Glutamatergic neuron (in vitro differentiated cells): ENCODE data around the gene CRYZL1. TPM values are rescaled to one million over a fixed set of nuclear protein-coding genes. Genes with fewer than 3 reads are reported as not detected.

Experiments used
- DNase-seq: peaks from one replicate; pipeline ENCODE4 v3.0.0; 2022
- H3K27ac Mint-ChIP-seq: one replicate; pipeline ENCODE4 v1.8.0; 2020; ENCODE audit warnings: mild to moderate bottlenecking, mixed read lengths, inconsistent platforms; ENCODE audit not compliant: unreplicated experiment
- H3K27me3 Mint-ChIP-seq: one replicate; pipeline ENCODE4 v1.8.0; 2020; ENCODE audit warnings: mild to moderate bottlenecking, moderate library complexity, mixed read lengths, inconsistent platforms; ENCODE audit not compliant: unreplicated experiment
- H3K36me3 Mint-ChIP-seq: one replicate; pipeline ENCODE4 v1.8.0; 2020; ENCODE audit warnings: mild to moderate bottlenecking, mixed read lengths, inconsistent platforms; ENCODE audit not compliant: unreplicated experiment
- H3K4me1 Mint-ChIP-seq: one replicate; pipeline ENCODE4 v1.8.0; 2020; ENCODE audit warnings: mild to moderate bottlenecking, low read depth, mixed read lengths, inconsistent platforms; ENCODE audit not compliant: unreplicated experiment
- H3K4me3 Mint-ChIP-seq: one replicate; pipeline ENCODE4 v1.8.0; 2020; ENCODE audit warnings: mild to moderate bottlenecking, mixed read lengths, inconsistent platforms; ENCODE audit not compliant: unreplicated experiment
- H3K9me3 Mint-ChIP-seq: one replicate; pipeline ENCODE4 v1.8.0; 2020; ENCODE audit warnings: mild to moderate bottlenecking, moderate library complexity, mixed read lengths, inconsistent platforms; ENCODE audit not compliant: unreplicated experiment
- CTCF ChIP-seq: fragments of 200-600 bp; sonication (generic); IDR thresholded peaks from one replicate; pipeline ENCODE4 v1.5.0; 2021; ENCODE audit not compliant: partially characterized antibody, unreplicated experiment
- total RNA-seq: library from RNA; stranded (reverse); fragmentation: NEBNext Ultra II Directional; extraction: Animal tissue kit (Norgen Biotek cat#: 25700); gene quantifications from one replicate; pipeline ENCODE4 v1.2.1, GENCODE V29; 2021; ENCODE audit not compliant: unreplicated experiment

The CRYZL1 gene
- total RNA-seq, 1 donor from 2014 or later, result 50.3 TPM

GRCh38 chr21:33658919-33659567 lies 17.5 kb upstream of the CRYZL1 start:
- H3K4me3 Mint-ChIP-seq, result no peak overlapping the region
- TF ChIP-seq CTCF, result no peak
- H3K36me3 Mint-ChIP-seq, result peaks cover 4% of the 10 kb centered on the region
- H3K4me1 Mint-ChIP-seq, result peaks cover 3% of the 10 kb centered on the region
- H3K27me3 Mint-ChIP-seq, result no peaks in the 10 kb centered on the region
- DNase-seq, result no peak
- H3K9me3 Mint-ChIP-seq, result peaks cover 4% of the 10 kb centered on the region
- no peak overlapping the region for H3K27ac Mint-ChIP-seq

DNA sequence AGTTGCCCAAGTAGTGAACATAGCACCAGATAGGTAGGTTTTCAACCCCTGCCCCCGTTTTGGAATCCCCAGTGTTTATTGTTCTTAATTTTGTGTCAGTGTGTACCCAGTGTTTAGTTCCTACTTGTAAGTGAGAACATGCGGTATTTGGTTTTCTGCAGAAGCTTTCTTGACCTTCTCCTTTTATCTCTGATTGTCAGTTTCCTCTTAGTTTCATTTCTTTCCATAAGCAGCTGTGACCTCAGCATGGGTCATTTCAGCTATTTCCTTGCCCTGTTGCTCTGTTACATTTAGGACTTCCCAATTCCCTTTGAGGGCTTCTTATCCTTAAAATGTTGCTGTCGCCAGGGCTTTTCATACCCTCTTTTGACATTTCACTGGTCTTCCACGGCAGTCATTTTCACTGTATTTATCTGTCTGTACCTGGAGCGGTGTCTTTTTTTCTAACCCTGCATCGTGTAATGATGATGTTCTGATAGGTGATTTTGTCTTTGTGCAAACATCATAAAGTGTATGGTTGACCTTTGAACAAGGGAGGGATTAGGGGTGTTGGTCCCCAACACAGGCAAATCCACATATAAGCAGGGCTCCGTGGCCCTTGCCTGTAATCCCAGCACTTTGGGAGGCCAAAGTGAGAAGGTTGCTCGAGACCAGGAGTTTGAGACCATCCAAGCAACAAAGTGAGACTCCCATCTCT lies 15.7 kb upstream of the CRYZL1 start:
- Mint-ChIP-seq H3K27ac (no peak overlapping the region), H3K36me3 (peaks cover 4% of the 10 kb centered on the region), H3K4me1 (peaks cover 5% of the 10 kb centered on the region), H3K27me3 (no peaks in the 10 kb centered on the region), H3K9me3 (peaks cover 4% of the 10 kb centered on the region), H3K4me3 (no peak overlapping the region)
- TF ChIP-seq CTCF, result no peak
- no peak for DNase-seq

DNA sequence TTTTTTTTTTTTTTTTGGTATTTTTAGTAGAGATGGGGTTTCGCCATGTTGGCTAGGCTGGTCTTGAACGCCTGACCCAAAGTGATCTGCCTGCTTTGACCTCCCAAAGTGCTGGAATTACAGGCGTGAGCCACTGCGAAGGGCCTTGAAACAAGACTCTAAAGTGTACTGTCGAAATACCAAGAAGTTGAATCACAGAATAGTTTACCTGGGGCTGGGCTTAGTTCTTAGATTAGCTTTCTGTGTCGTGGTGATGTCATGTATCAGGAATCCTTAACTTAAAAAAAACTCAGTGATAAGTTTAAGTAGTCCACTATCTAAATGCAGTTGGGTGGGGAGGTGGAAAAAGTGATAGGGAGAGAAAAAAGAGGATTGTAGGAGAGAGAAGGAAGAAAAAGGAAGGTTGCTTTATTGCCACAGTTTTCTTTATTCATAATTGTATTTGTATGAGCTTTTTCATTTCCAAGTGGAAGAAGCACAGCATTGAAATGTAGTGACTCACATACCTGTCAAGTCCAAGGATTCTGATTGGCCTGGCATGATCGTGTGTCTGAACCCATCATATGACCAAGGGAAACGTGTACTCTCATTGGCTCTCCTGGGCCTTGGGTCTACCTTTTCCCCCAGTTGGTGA lies 14.2 kb upstream of the CRYZL1 start:
- no peak overlapping the region for H3K27ac Mint-ChIP-seq
- H3K4me1 Mint-ChIP-seq, result peaks cover 15% of the 10 kb centered on the region
- peaks cover 4% of the 10 kb centered on the region for H3K36me3 Mint-ChIP-seq
- H3K9me3 Mint-ChIP-seq, result peaks cover 4% of the 10 kb centered on the region
- H3K27me3 Mint-ChIP-seq, result no peaks in the 10 kb centered on the region
- TF ChIP-seq CTCF, result no peak
- no peak overlapping the region for H3K4me3 Mint-ChIP-seq
- DNase-seq, result no peak

GRCh38 chr21:33654412-33654811 lies 12.9 kb upstream of the CRYZL1 start:
- DNase-seq, result no peak
- Mint-ChIP-seq H3K36me3 (peaks cover 4% of the 10 kb centered on the region), H3K4me1 (peaks cover 16% of the 10 kb centered on the region), H3K27me3 (no peaks in the 10 kb centered on the region), H3K27ac (no peak overlapping the region), H3K4me3 (no peak overlapping the region), H3K9me3 (peaks cover 4% of the 10 kb centered on the region)
- no peak for TF ChIP-seq CTCF
